HG03520 (cell line): ENCODE measurements around the gene NUDT2.
"Not testable (repeated sequence)": the region's sequence is repeated elsewhere in the genome, so short reads cannot be mapped to it uniquely, and the experiment has no call there.

ENCODE experiments used
- ATAC-seq: cut with Tn5 transposase; IDR thresholded peaks from one replicate; pipeline ENCODE4 v1.9.1; 2021; ENCODE audit warnings: mild to moderate bottlenecking, moderate library complexity; ENCODE audit not compliant: unreplicated experiment

Gene NUDT2

DNA sequence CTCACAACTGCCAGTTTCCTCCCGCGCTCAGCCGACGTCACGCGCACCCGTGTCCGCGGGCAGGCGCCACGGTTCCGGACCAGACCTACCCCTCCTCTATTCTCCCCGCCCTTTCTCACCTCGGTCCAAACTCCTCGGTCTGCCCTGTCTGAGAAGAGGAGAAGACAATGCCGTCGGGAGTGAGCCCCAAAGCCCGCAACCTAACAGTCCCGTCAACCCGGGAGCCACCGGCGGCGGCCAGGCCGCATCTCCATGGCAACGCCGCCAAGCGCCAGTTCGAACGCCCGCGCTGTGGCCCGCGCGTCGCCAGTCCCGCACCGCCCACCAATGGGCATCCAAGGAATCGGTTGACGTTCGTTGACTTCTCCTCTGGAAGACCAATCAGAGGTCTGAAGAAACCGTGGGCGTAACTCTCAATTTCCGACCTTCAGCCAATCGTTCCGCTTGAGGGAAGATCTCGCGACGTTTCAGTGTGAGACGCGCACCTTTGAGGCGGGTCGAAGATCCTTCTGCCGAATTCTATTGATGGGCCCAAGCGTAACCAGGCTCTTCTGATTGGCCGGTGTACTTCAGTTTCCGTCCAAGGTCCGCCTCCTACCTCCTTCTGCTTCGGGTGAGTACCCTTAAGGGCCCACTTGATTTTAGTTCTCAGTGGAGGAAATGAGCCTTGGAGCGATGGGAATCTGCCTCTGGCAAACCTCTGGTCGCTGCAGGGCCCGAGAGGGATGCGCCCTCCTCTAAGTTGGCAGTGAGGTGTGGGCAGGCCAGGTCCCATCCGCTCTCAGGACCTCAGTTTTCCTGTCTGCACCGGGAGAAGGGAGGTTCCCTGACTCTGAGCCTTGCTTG is at the start of gene NUDT2, which contains the start of gene KIF24:
NUDT2 (plus strand) TSS at position 583 of the 846 bp plus-strand sequence. CDS start 9,471 bp downstream, outside the sequence.
KIF24 (minus strand) TSS at position 282 of the 846 bp plus-strand sequence. CDS start 17,922 bp downstream, outside the sequence.
- peak; percentile 93 for ATAC-seq

DNA sequence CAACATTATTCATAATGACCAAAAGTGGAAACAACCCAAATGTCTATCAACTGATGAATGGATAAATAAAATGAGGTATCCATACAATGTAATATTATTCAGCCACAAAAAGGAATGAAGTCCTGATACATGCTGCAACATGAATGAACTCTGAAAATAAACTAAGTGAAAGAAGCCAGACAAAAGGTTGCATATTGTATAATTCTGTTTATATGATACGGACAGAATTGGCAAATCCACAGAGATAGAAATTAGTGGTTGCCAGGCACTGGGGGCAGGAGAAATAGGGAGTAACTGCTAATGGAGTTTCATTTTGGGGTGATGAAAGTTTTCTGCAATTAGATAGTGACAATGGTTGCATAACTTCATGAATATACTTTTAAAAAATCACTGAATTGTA is 47.3 kb upstream of the NUDT2 start:
- ATAC-seq, result no peak

DNA sequence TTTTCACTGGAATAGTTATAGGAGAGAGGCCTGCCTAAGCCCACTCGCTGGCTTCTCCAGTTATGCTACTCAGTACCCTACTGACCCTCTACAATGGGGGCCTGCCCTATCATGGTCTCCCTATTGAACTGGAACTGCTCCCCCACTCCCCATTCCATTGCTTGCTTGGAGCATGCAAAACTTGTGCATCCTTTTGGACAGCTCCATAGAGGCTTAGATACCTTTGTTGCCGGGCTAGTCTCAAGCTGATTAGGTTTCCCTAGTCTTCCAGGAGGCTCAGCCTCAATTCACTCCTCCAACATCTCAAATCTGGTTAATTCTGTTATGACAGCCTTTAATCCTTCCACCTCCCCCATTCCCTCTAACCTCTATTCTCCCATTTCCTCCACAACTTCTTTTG is 40.2 kb upstream of the NUDT2 start:
- no peak for ATAC-seq

DNA sequence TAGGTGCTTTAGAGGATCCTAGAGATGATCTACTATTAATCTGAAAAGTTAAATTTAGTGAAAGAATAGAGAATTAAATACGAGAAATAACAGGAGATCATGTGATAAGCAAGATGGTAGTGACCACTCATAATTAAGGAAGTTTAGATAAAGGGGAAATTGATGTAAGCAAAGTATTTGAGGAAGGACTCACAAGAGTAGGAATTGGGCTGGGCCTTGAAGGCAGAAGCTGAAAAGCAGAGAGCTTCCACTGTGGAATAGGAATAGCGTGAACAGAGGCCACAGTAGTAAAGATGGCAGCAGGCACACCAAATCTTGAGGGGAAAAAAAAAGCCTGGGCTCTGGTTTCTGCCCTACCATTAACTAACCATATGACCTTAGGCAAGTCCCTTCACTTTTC is 38.3 kb upstream of the NUDT2 start:
- no peak for ATAC-seq

DNA sequence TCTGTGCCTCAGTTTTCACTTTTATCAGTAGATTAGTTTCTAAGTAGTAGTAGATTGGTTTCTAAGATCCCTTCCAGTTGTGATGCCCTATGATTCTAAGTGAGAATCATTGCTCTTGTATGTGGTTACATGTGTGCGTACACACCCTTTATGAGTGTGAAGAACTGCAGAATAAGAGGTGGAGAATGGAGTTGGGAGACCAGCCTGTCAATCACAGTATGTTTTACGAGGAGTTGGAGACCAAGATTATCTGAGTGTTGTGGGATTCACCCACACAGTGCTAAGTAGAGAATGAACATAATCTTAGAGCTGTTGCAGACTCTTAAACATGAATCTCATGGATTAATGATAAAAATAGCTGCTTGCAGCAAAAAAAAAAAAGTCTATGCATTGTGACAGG is 37.9 kb upstream of the NUDT2 start:
- ATAC-seq, result no peak

DNA sequence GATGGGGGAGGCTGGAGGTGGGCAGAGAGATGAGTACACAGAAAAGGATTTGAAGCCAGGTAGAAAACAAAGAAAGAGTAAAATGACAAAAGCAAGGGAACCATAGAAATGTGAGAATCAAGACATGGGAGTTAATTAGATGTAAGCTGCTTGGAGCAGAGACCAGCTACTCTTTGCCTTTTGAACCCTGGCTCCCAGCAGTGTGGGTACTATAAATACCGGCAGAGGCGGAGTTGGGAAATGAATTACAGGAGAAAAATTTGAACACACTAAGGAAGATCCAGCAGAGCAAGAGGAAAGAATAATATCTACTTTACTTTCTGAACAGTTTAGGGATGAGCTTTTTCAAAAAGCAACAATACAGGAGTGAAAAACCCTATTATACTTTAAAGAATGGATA is 36.8 kb upstream of the NUDT2 start:
- ATAC-seq, result no peak

DNA sequence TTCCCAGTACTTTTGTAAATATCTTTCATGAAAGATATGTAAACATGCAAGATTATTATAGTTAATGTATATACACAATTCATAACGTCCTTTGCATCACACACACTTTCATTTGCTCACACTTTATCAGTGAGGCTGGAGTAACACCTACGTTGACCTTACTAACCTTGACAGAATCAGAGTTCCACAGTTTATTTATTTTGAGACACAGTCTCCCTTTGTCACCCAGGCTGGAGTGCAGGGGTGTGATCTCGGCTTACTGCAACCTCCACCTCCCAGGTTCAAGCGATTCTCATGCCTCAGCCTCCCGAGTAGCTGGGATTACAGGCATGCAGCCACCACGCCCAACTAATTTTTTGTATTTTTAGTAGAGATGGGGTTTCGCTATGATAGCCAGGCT is 28.3 kb upstream of the NUDT2 start:
- ATAC-seq, result not testable (repeated sequence)

DNA sequence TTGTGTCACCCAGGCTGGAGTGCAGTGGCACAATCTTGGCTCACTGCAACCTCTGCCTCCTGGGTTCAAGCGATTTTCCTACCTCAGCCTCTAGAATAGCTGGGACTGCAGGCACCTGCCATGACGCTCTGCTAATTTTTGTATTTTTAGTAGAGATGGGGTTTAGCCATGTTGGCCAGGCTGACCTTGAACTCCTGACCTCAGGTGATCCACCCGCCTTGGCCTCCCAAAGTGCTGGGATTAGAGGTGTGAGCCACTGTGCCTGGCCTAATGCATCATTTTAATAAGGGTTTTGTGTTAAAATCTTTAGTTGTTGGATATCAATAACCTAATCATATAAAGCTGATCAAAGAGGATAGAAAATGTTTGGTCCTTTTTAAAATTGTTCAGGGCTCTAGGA is 21.1 kb upstream of the NUDT2 start:
- ATAC-seq, result not testable (repeated sequence)

DNA sequence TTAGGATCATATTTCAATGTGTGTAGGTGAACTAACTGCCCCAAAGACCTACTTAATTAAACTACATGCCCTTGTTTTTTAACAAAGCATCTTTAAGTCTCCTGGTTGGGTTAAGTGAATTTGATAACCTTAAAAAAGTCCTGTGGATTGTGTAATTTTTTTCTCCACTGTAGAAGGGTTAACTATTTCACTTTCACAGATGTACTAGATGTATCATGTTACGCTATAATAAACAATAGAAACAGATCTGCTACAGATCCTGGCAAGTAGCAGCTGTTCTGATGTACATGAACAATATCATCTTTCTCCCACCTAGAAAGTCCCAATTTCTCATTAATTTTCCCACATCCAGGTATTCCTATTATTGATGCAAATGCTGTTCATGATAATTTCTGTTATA is 19.2 kb upstream of the NUDT2 start:
- ATAC-seq, result no peak

DNA sequence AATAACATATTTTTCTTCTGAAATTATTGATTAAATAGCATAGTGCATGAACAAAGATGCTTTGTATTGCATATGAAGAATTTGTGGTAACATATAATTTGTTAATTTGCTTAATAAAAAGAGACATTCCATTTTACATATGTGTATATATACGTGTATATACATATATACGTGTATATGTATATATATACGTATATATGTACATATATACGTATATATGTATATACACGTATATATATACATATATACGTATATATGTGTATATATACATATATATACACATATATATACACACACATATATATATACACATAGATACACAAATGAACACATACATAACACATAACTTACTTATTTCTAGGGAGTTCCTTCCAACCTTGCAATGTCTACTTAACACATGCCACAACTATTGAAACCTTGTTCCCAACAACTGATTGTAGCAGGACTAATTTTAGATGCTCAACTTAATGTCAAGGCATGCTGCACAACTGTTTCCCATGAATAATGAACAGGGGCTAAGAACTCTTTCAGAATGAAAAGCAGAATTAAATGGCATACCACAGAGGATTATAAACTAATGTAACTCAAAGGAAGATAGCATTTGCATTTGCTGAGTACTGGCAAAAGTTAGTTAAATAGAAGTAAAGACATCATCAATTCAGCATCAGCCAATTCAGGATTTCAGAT is 17.7 kb upstream of the NUDT2 start:
- ATAC-seq, result no peak

DNA sequence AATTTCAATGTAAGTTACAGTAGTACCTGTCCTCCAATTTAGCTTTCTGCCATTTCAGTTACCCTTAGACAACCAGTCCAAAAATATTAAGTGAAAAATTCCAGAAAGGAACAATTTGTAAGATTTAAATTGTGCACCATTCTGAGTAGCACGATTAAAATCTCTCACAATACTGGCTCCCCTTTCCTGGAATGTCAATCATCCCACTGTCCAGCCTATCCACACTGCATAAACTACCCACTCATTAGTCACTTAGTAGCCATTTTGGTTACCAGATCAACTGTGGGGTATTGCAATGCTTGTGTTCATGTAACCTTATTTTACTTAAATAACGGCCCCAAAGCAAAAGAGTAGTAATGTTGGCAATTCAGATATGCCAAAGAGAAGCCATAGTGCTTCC is 11.9 kb upstream of the NUDT2 start:
- ATAC-seq, result no peak

DNA sequence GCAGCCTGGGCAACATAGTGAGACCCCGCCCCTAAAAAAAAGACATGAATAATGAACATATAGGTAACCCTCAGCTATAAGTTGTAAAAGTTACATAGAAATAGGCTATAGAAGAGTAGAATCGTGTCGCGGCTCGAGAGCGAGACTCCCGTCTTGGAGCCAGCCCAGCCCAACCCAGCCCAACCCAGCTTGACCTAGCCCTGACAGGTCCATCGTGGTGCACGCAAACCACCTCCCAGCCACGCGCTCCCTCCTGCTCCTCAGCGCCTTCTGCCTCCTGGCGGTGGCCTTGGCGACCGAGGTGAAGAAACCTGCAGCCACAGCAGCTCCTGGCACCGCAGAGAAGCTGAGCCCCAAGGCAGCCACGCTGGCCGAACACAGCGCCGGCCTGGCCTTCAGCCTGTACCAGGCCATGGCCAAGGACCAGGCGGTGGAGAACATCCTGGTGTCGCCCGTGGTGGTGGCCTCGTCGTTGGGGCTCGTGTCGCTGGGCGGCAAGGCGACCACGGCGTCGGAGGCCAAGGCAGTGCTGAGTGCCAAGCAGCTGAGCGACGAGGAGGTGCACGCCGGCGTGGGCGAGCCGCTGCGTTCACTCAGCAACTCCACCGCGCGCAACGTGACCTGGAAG is 11.1 kb upstream of the NUDT2 start:
- ATAC-seq, result no peak

DNA sequence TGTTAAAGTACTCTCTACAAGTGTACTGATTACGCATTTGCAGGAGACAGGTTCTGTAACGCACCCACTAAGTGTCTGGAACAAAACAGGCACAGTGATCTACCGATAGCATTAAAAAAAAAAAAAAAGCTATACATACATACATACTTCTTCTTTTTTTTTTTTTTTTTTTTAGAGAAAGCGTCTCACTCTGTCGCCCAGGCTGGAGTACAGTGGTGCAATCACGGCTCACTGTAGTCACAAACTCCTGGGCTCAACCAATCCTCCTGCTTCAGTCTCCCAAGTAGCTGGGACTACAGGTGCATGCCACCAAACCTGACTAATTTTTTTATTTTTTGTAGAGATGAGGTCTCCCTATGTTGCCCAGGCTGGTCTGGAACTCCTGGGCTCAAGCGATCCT is 7.9 kb upstream of the NUDT2 start:
- no peak for ATAC-seq

DNA sequence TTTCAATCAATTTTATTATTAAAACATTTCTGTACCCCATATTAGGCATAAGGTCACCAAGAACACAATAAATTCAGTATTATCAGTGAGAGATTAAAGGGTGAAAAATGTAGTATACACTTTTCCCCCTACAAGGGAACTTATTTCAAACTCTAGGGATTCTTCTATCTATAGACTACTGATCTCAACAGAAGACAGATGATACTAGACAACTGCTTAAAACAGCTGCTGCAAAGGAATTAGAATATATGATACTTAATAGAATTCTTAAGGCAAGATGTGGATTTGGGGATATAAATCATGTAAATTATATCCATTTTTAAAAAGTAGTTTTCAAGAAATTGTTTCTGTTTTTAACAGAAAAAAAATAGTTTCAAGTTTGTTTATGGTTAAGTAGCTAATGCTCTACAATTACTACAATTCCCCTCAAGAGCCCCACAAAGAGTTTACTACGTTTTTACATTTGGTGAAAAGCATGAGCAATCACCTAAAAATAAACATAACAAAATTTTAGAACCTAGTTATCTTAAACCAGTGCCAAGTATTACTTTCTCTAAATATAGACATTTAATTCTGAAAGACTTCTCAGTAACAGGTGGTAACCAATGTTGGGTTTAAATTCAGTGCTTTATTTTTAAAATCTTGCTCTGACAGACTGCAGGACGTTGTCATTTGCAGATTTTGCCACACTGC is 6.3 kb upstream of the NUDT2 start:
- ATAC-seq, result no peak

DNA sequence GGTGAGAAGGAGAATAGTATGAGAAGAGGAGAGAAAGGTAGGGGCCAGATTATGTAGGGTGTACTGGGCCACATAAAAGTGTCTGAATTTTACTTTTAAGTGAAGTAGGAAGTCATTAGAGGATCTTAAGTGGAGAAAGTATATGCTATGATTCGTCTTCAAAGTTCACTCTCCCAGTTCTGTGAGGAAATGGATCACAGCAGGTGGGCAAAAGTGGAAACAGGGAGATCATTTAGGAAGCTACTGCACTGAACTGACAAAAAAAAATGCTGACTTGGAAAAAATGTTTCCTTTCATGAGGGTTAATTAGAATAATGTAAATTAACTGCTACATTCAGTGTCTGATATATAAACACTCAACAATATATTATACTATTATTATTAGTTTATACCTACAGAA is 2.7 kb upstream of the NUDT2 start:
- no peak for ATAC-seq

DNA sequence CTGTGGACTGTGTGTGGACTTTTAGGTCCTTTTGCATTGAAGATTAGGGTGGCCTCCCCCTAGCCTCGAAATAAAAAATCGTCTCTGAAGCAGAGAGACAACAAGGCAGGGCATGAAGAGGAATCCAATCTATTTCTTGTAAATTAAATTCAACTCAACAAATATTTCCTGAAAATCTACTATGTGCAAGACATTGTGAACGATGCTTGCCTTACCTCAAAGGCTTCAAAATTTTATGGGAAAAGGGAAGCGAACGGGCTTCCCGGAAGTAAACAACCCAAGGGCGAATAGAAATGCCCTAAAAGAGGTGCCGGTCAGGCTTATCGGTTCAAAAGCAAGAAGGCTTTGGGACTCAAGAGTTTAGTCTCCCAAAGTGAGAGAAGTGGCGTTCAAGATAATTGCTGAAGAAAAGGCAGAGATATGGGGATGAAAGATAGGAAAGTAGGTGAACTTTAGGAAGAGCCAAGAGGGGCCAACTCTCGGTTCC is 826 bp upstream of the NUDT2 start:
- no peak for ATAC-seq

DNA sequence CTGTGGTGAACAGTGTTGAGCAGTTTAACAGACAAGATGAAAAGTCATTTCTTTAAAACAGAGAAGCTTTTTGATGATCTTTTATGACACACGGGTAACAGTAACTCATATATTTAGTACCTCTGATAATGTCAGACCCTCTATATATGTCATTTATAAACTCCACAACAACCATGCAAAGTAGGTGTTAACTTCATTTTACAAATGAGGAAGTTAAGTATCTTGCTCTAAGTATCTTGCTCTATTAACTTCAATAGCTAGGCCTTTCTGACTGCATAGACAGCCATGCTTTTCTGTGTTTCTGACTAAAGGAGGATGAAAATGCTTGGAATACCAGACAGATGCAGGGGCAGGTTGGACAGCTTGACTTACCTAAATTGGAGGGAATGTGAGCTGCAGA is 1.8 kb downstream of the NUDT2 start:
- ATAC-seq, result no peak

DNA sequence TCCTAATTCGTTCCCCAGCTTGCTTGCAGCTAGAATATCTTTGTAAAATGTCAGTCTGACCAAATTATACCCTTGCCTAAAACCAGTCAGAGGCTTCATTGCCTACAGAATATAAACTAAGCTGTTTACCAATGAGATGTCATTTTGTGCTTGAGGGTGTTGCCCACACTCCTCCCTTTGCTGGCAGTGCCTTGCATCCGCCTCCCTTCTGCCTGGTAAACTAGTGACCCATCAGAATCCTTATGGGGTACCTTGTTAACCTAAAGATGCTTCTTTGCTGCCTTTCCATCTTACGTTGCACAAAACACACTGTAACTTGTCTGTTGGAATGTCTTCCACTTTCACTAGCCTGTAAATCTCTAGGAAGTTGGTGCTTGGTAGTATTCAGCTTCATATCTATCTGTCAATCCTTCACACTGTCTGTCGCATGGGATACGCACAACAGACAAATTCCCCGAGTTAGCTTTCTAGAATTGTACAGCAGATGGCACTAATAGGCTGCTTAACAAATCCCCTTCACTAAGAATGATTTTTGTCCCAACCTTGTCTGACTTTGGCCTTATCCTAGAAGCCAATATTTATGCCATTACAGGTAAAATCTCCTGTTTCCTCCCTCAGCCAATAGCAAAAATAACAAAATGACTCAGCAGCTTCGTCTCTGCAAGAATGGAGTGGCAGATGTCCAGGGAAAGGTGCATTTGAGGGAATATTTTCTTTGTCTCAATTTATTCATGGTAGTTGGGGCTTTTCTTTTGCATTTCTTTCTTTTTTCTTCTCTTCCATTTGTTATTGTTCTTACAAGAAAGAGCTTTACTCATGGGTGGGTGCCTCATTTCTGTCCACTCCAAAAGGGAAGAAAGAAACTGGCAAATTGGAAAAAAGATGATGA is 3.0 kb downstream of the NUDT2 start:
- ATAC-seq, result no peak

DNA sequence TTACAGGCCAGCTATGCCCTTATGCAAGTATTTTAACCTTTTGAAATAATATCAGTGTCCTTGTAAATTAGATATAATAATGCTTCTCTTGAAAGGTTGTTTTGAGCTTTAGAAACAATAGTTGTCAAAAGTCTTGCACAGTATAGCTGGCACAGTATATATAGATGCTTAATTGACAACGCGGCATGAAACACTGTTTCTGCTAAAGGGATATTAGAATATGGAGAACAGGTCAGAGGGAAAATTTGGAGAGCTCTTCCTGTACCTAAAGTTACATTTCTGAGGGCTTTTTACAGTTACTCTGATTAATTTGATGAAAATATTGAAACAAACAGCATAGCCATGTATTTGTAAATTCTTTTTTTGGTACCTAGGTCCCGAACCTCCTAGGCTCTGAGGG is 4.5 kb downstream of the NUDT2 start:
- no peak for ATAC-seq

DNA sequence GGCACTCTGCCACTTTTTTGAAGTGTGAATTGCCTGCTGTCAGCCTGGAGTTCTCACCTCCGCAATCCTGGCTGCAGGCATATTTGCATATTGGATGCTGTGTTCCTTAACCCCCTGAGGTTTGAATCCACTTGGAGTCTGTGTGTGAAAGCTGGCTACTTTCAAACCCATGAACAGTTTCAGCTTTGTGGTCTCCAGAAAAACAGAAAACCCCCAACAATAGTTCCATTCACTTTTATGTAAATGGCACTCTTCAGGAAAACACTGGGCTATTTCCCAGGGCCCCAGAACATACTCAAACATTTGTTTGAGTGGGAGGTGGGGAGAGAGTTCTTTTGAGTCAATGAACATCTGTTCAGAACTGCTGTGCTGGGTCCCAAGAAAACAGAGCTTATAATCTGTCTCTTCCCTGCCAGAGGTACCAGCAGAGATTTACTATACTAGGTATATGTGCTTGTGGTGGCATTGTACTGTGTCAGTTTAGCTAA is 5.0 kb downstream of the NUDT2 start:
- no peak for ATAC-seq
